Fibroblast of villous mesenchyme (primary cell): ENCODE data around the gene BMPR2. TPM values are rescaled to one million over a fixed set of nuclear protein-coding genes. Genes with fewer than 3 reads are reported as not detected.
"Not testable (repeated sequence)": the region's sequence is repeated elsewhere in the genome, so short reads cannot be mapped to it uniquely, and the experiment has no call there.

ENCODE experiments used
- DNase-seq: peaks from one replicate; pipeline ENCODE4 v3.0.0-alpha.2; 2010; ENCODE audit warnings: low read depth
- H3K4me3 ChIP-seq: 2 replicates; pipeline ENCODE4 v1.5.1; 2011; ENCODE audit warnings: low read depth, mild to moderate bottlenecking, low read length
- total RNA-seq: library from RNA; depleted of rRNA; stranded (reverse); fragments of >200 nt; gene quantifications from 2 replicates; pipeline ENCODE4 v1.2.3, GENCODE V29; 2012
- TF ChIP-seq, protein P1 (sequence below): IDR thresholded peaks from 2 replicates; pipeline ENCODE4 v1.5.1; 2012; ENCODE audit warnings: low read depth, mild to moderate bottlenecking, low read length; ENCODE audit not compliant: insufficient read depth

The BMPR2 gene
- total RNA-seq, 1 donor: 47.9 TPM

DNA sequence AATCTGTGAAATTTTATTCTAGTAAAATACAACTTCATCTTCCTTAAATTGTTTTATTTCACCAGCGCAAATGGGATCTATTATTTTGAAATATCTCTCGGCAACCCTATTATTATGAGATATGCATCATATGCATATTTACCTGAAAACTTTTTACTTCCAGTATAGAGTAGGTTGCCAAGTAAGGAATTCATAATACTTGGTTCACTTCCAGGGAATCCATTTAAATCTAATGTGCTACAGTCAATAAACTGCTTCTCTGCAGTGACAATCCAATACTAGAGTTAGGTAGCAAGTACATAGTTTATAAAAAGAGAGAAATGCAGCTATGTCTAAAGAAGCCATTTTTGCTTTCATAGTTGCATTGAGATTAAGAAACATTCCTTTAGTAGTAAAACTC, 169.8 kb downstream of the BMPR2 start:
- H3K4me3 ChIP-seq: no peak overlapping the region
- DNase-seq: no peak
- TF ChIP-seq, protein P1, sequence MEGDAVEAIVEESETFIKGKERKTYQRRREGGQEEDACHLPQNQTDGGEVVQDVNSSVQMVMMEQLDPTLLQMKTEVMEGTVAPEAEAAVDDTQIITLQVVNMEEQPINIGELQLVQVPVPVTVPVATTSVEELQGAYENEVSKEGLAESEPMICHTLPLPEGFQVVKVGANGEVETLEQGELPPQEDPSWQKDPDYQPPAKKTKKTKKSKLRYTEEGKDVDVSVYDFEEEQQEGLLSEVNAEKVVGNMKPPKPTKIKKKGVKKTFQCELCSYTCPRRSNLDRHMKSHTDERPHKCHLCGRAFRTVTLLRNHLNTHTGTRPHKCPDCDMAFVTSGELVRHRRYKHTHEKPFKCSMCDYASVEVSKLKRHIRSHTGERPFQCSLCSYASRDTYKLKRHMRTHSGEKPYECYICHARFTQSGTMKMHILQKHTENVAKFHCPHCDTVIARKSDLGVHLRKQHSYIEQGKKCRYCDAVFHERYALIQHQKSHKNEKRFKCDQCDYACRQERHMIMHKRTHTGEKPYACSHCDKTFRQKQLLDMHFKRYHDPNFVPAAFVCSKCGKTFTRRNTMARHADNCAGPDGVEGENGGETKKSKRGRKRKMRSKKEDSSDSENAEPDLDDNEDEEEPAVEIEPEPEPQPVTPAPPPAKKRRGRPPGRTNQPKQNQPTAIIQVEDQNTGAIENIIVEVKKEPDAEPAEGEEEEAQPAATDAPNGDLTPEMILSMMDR: no peak

GRCh38 chr2:202546499-202547141, 170.5 kb downstream of the BMPR2 start:
- not testable (repeated sequence) for H3K4me3 ChIP-seq
- DNase-seq: peak; percentile 36

DNA sequence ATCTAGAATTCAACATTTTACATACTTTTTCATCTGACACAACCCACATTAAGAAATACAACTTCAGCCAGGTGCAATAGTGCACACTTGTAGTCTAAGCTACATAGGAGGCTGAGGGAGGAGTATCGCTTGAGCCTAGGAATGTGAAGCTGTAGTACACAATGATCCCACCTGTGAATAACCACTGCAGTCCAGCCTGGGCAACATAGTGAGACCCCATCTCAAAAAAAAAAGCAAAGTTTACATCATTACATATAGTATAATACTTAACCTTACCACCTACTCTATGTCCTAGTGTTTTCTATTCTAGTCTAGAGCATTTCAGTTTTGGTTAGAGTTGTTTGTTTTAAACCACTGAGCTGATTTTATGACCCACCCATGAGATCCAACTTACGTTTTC, 172.1 kb downstream of the BMPR2 start:
- DNase-seq: no peak
- TF ChIP-seq, protein P1: no peak
- H3K4me3 ChIP-seq: no peak overlapping the region

- not testable (repeated sequence) for DNase-seq, H3K4me3 ChIP-seq
Measured at GRCh38 chr2:202551000-202551399, 174.9 kb downstream of the BMPR2 start.

GRCh38 chr2:202555356-202555755, 179.2 kb downstream of the BMPR2 start:
- no peak for DNase-seq
- TF ChIP-seq, protein P1: no peak
- no peak overlapping the region for H3K4me3 ChIP-seq

- DNase-seq: no peak
- TF ChIP-seq, protein P1: no peak
- no peak overlapping the region for H3K4me3 ChIP-seq
Measured at GRCh38 chr2:202560200-202560599, 184.1 kb downstream of the BMPR2 start.

DNA sequence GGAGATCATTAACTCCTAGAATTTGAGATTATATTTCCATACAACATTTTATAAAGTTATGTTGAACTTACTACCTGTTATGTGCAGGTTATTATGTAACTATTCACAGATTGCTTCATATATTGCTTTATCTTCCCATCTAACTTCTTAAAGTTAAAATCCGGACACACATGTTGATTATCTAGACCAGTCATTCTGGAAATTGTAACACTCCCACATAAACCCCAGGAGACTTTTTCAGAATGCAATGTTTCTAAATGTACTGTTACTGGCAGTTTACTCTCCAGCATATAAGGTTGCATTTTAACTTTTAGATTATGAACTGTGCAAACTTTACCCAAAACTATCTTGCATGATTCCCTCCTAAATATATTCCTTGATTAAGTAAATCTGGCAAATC, 188.1 kb downstream of the BMPR2 start:
- no peak for DNase-seq
- no peak overlapping the region for H3K4me3 ChIP-seq
- TF ChIP-seq, protein P1: no peak

- DNase-seq: no peak
- TF ChIP-seq, protein P1: no peak
- no peak overlapping the region for H3K4me3 ChIP-seq
Measured at GRCh38 chr2:202566286-202566685, 190.2 kb downstream of the BMPR2 start.
